Progenitor cell of endocrine pancreas (in vitro differentiated cells): ENCODE data around the gene GPR31. TPM values are rescaled to one million over a fixed set of nuclear protein-coding genes. Genes with fewer than 3 reads are reported as not detected.
A peak's percentile ranks its signal among the peaks of the same experiment; 100 is the strongest.

Experiments used
- DNase-seq: peaks from one replicate; pipeline ENCODE4 v3.0.0; 2021; ENCODE audit warnings: low spot score; ENCODE audit not compliant: unreplicated experiment
- H3K27ac Mint-ChIP-seq: 2 replicates; pipeline ENCODE4 v1.8.0; 2021; ENCODE audit warnings: mild to moderate bottlenecking, moderate library complexity, mixed read lengths
- H3K27me3 Mint-ChIP-seq: 2 replicates; pipeline ENCODE4 v1.8.0; 2021; ENCODE audit warnings: mixed read lengths
- H3K36me3 Mint-ChIP-seq: 2 replicates; pipeline ENCODE4 v1.8.0; 2022; ENCODE audit warnings: mixed read lengths; ENCODE audit not compliant: insufficient read depth
- H3K4me1 Mint-ChIP-seq: 2 replicates; pipeline ENCODE4 v1.8.0; 2021; ENCODE audit warnings: low read depth, mixed read lengths
- H3K4me3 Mint-ChIP-seq: 2 replicates; pipeline ENCODE4 v1.8.0; 2021; ENCODE audit warnings: low read depth, mild to moderate bottlenecking, moderate library complexity, mixed read lengths
- H3K9me3 Mint-ChIP-seq: 2 replicates; pipeline ENCODE4 v1.8.0; 2021; ENCODE audit warnings: low read depth, mixed read lengths
- CTCF ChIP-seq: fragments of 200-600 bp; sonication (generic); IDR thresholded peaks from one replicate; pipeline ENCODE4 v1.5.0; 2021; ENCODE audit warnings: antibody characterized with exemption, mild to moderate bottlenecking; ENCODE audit not compliant: unreplicated experiment
- total RNA-seq: library from RNA; stranded (reverse); gene quantifications from 2 replicates; pipeline ENCODE4 v1.2.1, GENCODE V29; 2021

GPR31 gene
- total RNA-seq, 1 donor from 2014 or later = not detected

DNA sequence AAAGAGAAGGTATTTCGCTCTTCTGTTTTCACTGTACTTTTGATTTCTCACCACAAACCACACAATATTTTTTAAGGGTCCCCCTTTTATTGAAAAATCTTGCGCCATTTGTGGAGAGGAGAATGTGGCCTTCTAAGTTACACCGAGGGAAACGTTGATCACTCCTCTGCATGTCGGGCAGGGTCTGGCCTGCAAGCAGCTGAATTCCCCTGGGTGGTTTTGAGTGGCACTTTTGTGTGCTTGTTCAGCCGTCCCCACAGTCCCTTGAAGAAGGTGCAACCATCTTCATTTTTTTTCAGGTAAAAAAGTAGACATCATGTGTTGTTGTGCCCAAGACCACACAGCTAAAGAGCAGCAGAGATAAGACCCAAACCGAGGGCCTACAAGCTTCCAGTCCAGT lies 6.1 kb downstream of the GPR31 start:
- H3K4me1 Mint-ChIP-seq = peaks cover 4% of the 10 kb centered on the region

GRCh38 chr6:167150941-167151549 lies 6.7 kb downstream of the GPR31 start:
- no peak overlapping the region for H3K4me3 Mint-ChIP-seq
- no peaks in the 10 kb centered on the region for H3K9me3 Mint-ChIP-seq
- TF ChIP-seq CTCF = no peak
- H3K36me3 Mint-ChIP-seq = no peaks in the 10 kb centered on the region
- no peak overlapping the region for H3K27ac Mint-ChIP-seq
- peaks cover 36% of the 10 kb centered on the region for H3K27me3 Mint-ChIP-seq
- H3K4me1 Mint-ChIP-seq = peaks cover 7% of the 10 kb centered on the region
- DNase-seq = no peak

More for the DNA sequence above, 6.1 kb downstream of the GPR31 start:
- no peak for DNase-seq
- H3K27me3 Mint-ChIP-seq = peaks cover 30% of the 10 kb centered on the region
- H3K36me3 Mint-ChIP-seq = no peaks in the 10 kb centered on the region
- no peak overlapping the region for H3K4me3 Mint-ChIP-seq
- H3K9me3 Mint-ChIP-seq = no peaks in the 10 kb centered on the region
- no peak overlapping the region for H3K27ac Mint-ChIP-seq
- no peak for TF ChIP-seq CTCF

- peaks cover 7% of the 10 kb centered on the region for H3K4me1 Mint-ChIP-seq
- no peak for TF ChIP-seq CTCF
- DNase-seq = no peak
- peaks cover 47% of the 10 kb centered on the region for H3K27me3 Mint-ChIP-seq
- no peak overlapping the region for H3K4me3 Mint-ChIP-seq
- no peaks in the 10 kb centered on the region for H3K9me3 Mint-ChIP-seq
- H3K36me3 Mint-ChIP-seq = no peaks in the 10 kb centered on the region
- no peak overlapping the region for H3K27ac Mint-ChIP-seq
Observed at GRCh38 chr6:167148997-167149396, 8.8 kb downstream of the GPR31 start.

GRCh38 chr6:167148021-167148420 lies 9.8 kb downstream of the GPR31 start:
- Mint-ChIP-seq H3K27ac (no peak overlapping the region), H3K27me3 (peaks cover 53% of the 10 kb centered on the region), H3K36me3 (no peaks in the 10 kb centered on the region), H3K4me1 (peaks cover 7% of the 10 kb centered on the region), H3K4me3 (no peak overlapping the region), H3K9me3 (no peaks in the 10 kb centered on the region)
- no peak for TF ChIP-seq CTCF
- no peak for DNase-seq

GRCh38 chr6:167146977-167147376 lies 10.8 kb downstream of the GPR31 start:
- H3K4me3 Mint-ChIP-seq = peak overlapping the region; percentile 37
- no peaks in the 10 kb centered on the region for H3K36me3 Mint-ChIP-seq
- peak overlapping the region; percentile 81 for H3K27ac Mint-ChIP-seq
- H3K27me3 Mint-ChIP-seq = peaks cover 54% of the 10 kb centered on the region
- no peak for DNase-seq
- no peak for TF ChIP-seq CTCF
- no peaks in the 10 kb centered on the region for H3K9me3 Mint-ChIP-seq
- H3K4me1 Mint-ChIP-seq = peaks cover 7% of the 10 kb centered on the region
